CD4-positive, alpha-beta T cell (primary cell): ENCODE results near the gene SUN2. TPM values are rescaled to one million over a fixed set of nuclear protein-coding genes. Genes with fewer than 3 reads are reported as not detected.

ENCODE experiments used
- ATAC-seq: fragments of 200-7000 bp; cut with Tn5 transposase; one replicate; pipeline ENCODE4 v1.10.0; 2022; ENCODE audit warnings: mild to moderate bottlenecking; ENCODE audit not compliant: poor library complexity
- CTCF ChIA-PET: fragments of 350-600 bp; sonication (Branson Sonifier 250); formaldehyde crosslinking; loops from one replicate; lab custom pipeline; 2021; ENCODE audit warnings: antibody characterized with exemption, inconsistent platforms; lab: Charles Lee
- POLR2A ChIA-PET: fragments of 350-600 bp; sonication (Branson Sonifier 250); formaldehyde crosslinking; loops from one replicate; lab custom pipeline; 2021; ENCODE audit warnings: antibody characterized with exemption, inconsistent platforms; lab: Charles Lee
- DNase-seq, 14 experiments: peaks; one replicate each; pipeline ENCODE4 v3.0.0-alpha.2; 2013 to 2020; ENCODE audit warnings: mixed read lengths in 2 of 14
- H3K27ac ChIP-seq, 2 donors: one replicate each; pipeline versions ENCODE4 v1.5.1 to v1.7.0; 2013; ENCODE audit warnings: low read length in 2 of 2, low read depth in 1 of 2, mild to moderate bottlenecking in 1 of 2
- H3K27me3 ChIP-seq, 2 experiments: 1 replicate in 1 of 2; 2 replicates in 1 of 2; pipeline versions ENCODE4 v1.6.1 to v1.7.0; 2013; ENCODE audit warnings: low read length in 2 of 2, control low read depth in 1 of 2, mild to moderate bottlenecking in 1 of 2, moderate library complexity in 1 of 2; ENCODE audit not compliant: insufficient read depth in 2 of 2, control insufficient read depth in 1 of 2
- H3K36me3 ChIP-seq: one replicate; pipeline ENCODE4 v1.6.1; 2013; ENCODE audit warnings: low read length, control low read depth; ENCODE audit not compliant: insufficient read depth
- H3K4me1 ChIP-seq: one replicate; pipeline ENCODE4 v1.6.1; 2013; ENCODE audit warnings: low read length, control low read depth; ENCODE audit not compliant: insufficient read depth
- H3K4me3 ChIP-seq: one replicate; pipeline ENCODE4 v1.5.1; 2013; ENCODE audit warnings: mild to moderate bottlenecking, low read length, moderate library complexity
- H3K9me3 ChIP-seq, 2 experiments: 1 replicate in 1 of 2; 2 replicates in 1 of 2; pipeline versions ENCODE4 v1.6.1 to v1.7.0; 2013; ENCODE audit warnings: low read length in 2 of 2, mild to moderate bottlenecking in 2 of 2, control low read depth in 1 of 2, moderate library complexity in 1 of 2; ENCODE audit not compliant: control insufficient read depth in 1 of 2, insufficient read depth in 1 of 2
- H3K27ac Mint-ChIP-seq: one replicate; pipeline ENCODE4 v1.8.0; 2020; ENCODE audit warnings: mixed read lengths
- H3K27me3 Mint-ChIP-seq: one replicate; pipeline ENCODE4 v1.8.0; 2021; ENCODE audit warnings: mixed read lengths
- H3K36me3 Mint-ChIP-seq: one replicate; pipeline ENCODE4 v1.8.0; 2021; ENCODE audit warnings: low read depth, mixed read lengths
- H3K4me1 Mint-ChIP-seq: one replicate; pipeline ENCODE4 v1.8.0; 2021; ENCODE audit warnings: low read depth, mixed read lengths
- H3K4me3 Mint-ChIP-seq: one replicate; pipeline ENCODE4 v1.8.0; 2020; ENCODE audit warnings: mild to moderate bottlenecking, mixed read lengths
- H3K9me3 Mint-ChIP-seq: one replicate; pipeline ENCODE4 v1.8.0; 2020; ENCODE audit warnings: mixed read lengths
- CTCF ChIP-seq: fragments of 200-600 bp; IDR thresholded peaks from one replicate; pipeline ENCODE4 v1.8.0; 2022; ENCODE audit warnings: antibody characterized with exemption, mild to moderate bottlenecking
- intact Hi-C, 2 experiments: fragments of 100-400 bp; cut with DNase I in 1 of 2; cut with micrococcal nuclease in 1 of 2; formaldehyde crosslinking; loops; one replicate each; pipeline versions ENCODE4 v1.15.1 to v1.9.0; 2023 to 2025; cut with DNase I, micrococcal nuclease
- total RNA-seq, 174 experiments: library from RNA in 2 of 174; stranded (reverse) in 2 of 174; gene quantifications; one replicate each; pipeline ENCODE4 v1.2.3 and lab custom pipeline; 2021 to 2026

SUN2 gene
- total RNA-seq, 2 experiments from 2014 or later: 440 to 453 TPM

GRCh38 chr22:38696606-38697424 lies 59.0 kb downstream of the SUN2 start:
- no peaks in the 10 kb centered on the region for H3K9me3 ChIP-seq
- Mint-ChIP-seq H3K36me3 (peaks cover 78% of the 10 kb centered on the region), H3K4me3 (peak overlapping the region; percentile 95), H3K27ac (peak overlapping the region; percentile 100), H3K27me3 (peaks cover 5% of the 10 kb centered on the region), H3K9me3 (no peaks in the 10 kb centered on the region), H3K4me1 (peaks cover 72% of the 10 kb centered on the region)
- intact Hi-C loops: loop anchor here in 1 of 2 experiments (10.0 kb wide), 1 partner anchor 292 kb away; no protein-coding TSS in a partner anchor
- TF ChIP-seq CTCF: no peak
- H3K4me3 ChIP-seq: no peak overlapping the region
- H3K4me1 ChIP-seq: peaks cover 55% of the 10 kb centered on the region
- ChIA-PET POLR2A (interaction anchor here (3.9 to 4.9 kb wide), 2 partner anchors 10 to 14 kb away, joined by 23 to 66 read pairs; partner anchors contain the start of genes GTPBP1 and TOMM22), CTCF (interaction anchor here (1.0 to 6.3 kb wide), 4 partner anchors 9 to 72 kb away, joined by 3 to 58 read pairs (median 4); partner anchors contain the start of genes GTPBP1 and TOMM22)
- no peaks in the 10 kb centered on the region for H3K27me3 ChIP-seq
- H3K36me3 ChIP-seq: peaks cover 12% of the 10 kb centered on the region
- ATAC-seq (no peak), DNase-seq (peak in 10 of 14 experiments; percentile 12 to 68 (median 37))
- H3K27ac ChIP-seq: peak overlapping the region in 1 of 2 donors; percentile 18

- TF ChIP-seq CTCF: no peak
- intact Hi-C loops: loop anchor here in 1 of 2 experiments (10.0 kb wide), 1 partner anchor 290 kb away; no protein-coding TSS in a partner anchor
- Mint-ChIP-seq H3K27ac (peak overlapping the region; percentile 37), H3K4me3 (no peak overlapping the region), H3K27me3 (no peaks in the 10 kb centered on the region), H3K9me3 (no peaks in the 10 kb centered on the region), H3K36me3 (peaks cover 74% of the 10 kb centered on the region), H3K4me1 (peaks cover 67% of the 10 kb centered on the region)
- ATAC-seq (no peak), DNase-seq (no peak)
- ChIA-PET POLR2A (interaction anchor here (1.1 to 3.9 kb wide), 2 partner anchors 12 to 13 kb away, joined by 3 to 23 read pairs; partner anchors contain the start of gene GTPBP1), CTCF (interaction anchor here (6.3 kb wide), 1 partner anchor 12 kb away, joined by 58 read pairs; the partner anchor contains the start of gene TOMM22)
- Histone ChIP-seq H3K36me3 (peaks cover 19% of the 10 kb centered on the region), H3K4me3 (no peak overlapping the region), H3K27ac (peak overlapping the region in 1 of 2 donors; percentile 0), H3K9me3 (no peaks in the 10 kb centered on the region), H3K27me3 (no peaks in the 10 kb centered on the region), H3K4me1 (peaks cover 44% of the 10 kb centered on the region)
Measured at GRCh38 chr22:38694940-38695339, 60.9 kb downstream of the SUN2 start.

GRCh38 chr22:38694049-38694448 lies 61.7 kb downstream of the SUN2 start:
- CTCF ChIA-PET: interaction anchor here (1.7 kb wide), 1 partner anchor 12 kb away, joined by 9 read pairs; the partner anchor contains the start of gene TOMM22
- TF ChIP-seq CTCF: no peak
- ATAC-seq (no peak), DNase-seq (no peak)
- Mint-ChIP-seq H3K36me3 (peaks cover 76% of the 10 kb centered on the region), H3K4me1 (peaks cover 58% of the 10 kb centered on the region), H3K4me3 (no peak overlapping the region), H3K27ac (no peak overlapping the region), H3K9me3 (no peaks in the 10 kb centered on the region), H3K27me3 (no peaks in the 10 kb centered on the region)
- Histone ChIP-seq H3K9me3 (no peaks in the 10 kb centered on the region), H3K27me3 (no peaks in the 10 kb centered on the region), H3K4me1 (peaks cover 35% of the 10 kb centered on the region), H3K36me3 (peaks cover 23% of the 10 kb centered on the region), H3K4me3 (no peak overlapping the region), H3K27ac (no peak overlapping the region)
- POLR2A ChIA-PET: interaction anchor here (0.6 kb wide), 1 partner anchor 1326 kb away, joined by 4 read pairs; no protein-coding TSS in a partner anchor
- intact Hi-C loops: loop anchor here in 1 of 2 experiments (10.0 kb wide), 1 partner anchor 289 kb away; no protein-coding TSS in a partner anchor
